Parietal lobe (tissue), 2 donors: ENCODE results near the gene PLXNA3. TPM values are rescaled to one million over a fixed set of nuclear protein-coding genes. Genes with fewer than 3 reads are reported as not detected.

Source experiments
- small RNA-seq: library from RNA; depleted of rRNA; stranded (forward); fragments of <200 nt; gene quantifications from one replicate; pipeline ENCODE3, GENCODE V24; 2014; ENCODE audit warnings: low replicate concordance
- total RNA-seq: library from RNA; depleted of rRNA; stranded (reverse); fragments of >200 nt; gene quantifications from one replicate; pipeline ENCODE4 v1.2.3, GENCODE V29; 2014

The PLXNA3 gene
- total RNA-seq, result 53.2 TPM

GRCh38 chrX:154458116-154458953 is at the start of gene PLXNA3:
Gene PLXNA3 (plus strand): TSS chrX:154458281. CDS start chrX:154460184, 1,903 bp downstream.

GRCh38 chrX:154409222-154409871 is 48.7 kb upstream of the PLXNA3 start, which contains the start of gene DNASE1L1:
Gene DNASE1L1 (minus strand): TSS chrX:154409254. CDS start chrX:154405568, 3,686 bp downstream.

GRCh38 chrX:154428176-154429171 is 29.6 kb upstream of the PLXNA3 start, which contains the start of gene ATP6AP1:
Gene ATP6AP1 (plus strand): TSS chrX:154428677. CDS start chrX:154428693, 16 bp downstream.

GRCh38 chrX:154436983-154437752 is 20.9 kb upstream of the PLXNA3 start, which contains the start of gene GDI1:
Gene GDI1 (plus strand): TSS chrX:154437154. CDS start chrX:154437255, 101 bp downstream.

GRCh38 chrX:154443992-154444754 is 13.9 kb upstream of the PLXNA3 start, which contains the start of gene FAM50A:
Gene FAM50A (plus strand): TSS chrX:154444141. CDS start chrX:154444236, 95 bp downstream.

GRCh38 chrX:154478728-154479622 is 20.9 kb downstream of the PLXNA3 start, which contains the start of gene LAGE3:
Gene LAGE3 (minus strand): TSS chrX:154479281. CDS start chrX:154478915, 366 bp downstream.

GRCh38 chrX:154486396-154487207 is 28.5 kb downstream of the PLXNA3 start, which contains the start of gene UBL4A:
Gene UBL4A (minus strand): TSS chrX:154486615. CDS start chrX:154486584, 31 bp downstream.

GRCh38 chrX:154490414-154491083 is 32.5 kb downstream of the PLXNA3 start, which contains the start of gene SLC10A3:
Gene SLC10A3 (minus strand): TSS chrX:154490629. CDS start chrX:154488940, 1,689 bp downstream.

GRCh38 chrX:154515966-154516655 is 58.0 kb downstream of the PLXNA3 start, which contains the start of gene FAM3A:
Gene FAM3A (minus strand): TSS chrX:154516232. CDS start chrX:154515772, 460 bp downstream.

Small RNAs within 50 kb of the gene (small RNA-seq; reads per million reads assigned to genes)
- gene MIR6858 (0.09 reads per million), gene RN7SL697P (not detected)

Other genes starting within 250 kb of the PLXNA3 start
- not detected for gene OPN1MW2, start 238.5 kb upstream of the PLXNA3 start, total RNA-seq
- gene OPN1MW3, start 200.7 kb upstream of the PLXNA3 start, total RNA-seq, result not detected
- gene TEX28, start 163.2 kb upstream of the PLXNA3 start, total RNA-seq, result not detected
- 1.9 TPM for gene TKTL1, start 162.5 kb upstream of the PLXNA3 start, total RNA-seq
- gene FLNA, start 83.6 kb upstream of the PLXNA3 start, total RNA-seq, result 148 TPM
- 17.8 TPM for gene EMD, start 79.0 kb upstream of the PLXNA3 start, total RNA-seq
- gene RPL10, start 59.9 kb upstream of the PLXNA3 start, total RNA-seq, result 2,083 TPM
- 5.6 TPM for gene DNASE1L1, start 49.0 kb upstream of the PLXNA3 start, total RNA-seq
- gene TAFAZZIN, start 46.7 kb upstream of the PLXNA3 start, total RNA-seq, result 25.7 TPM
- 55.7 TPM for gene ATP6AP1, start 29.6 kb upstream of the PLXNA3 start, total RNA-seq
- gene GDI1, start 21.1 kb upstream of the PLXNA3 start, total RNA-seq, result 301 TPM
- gene FAM50A, start 14.1 kb upstream of the PLXNA3 start, total RNA-seq, result 31.6 TPM
- 9.4 TPM for gene LAGE3, start 21.0 kb downstream of the PLXNA3 start, total RNA-seq
- gene UBL4A, start 28.3 kb downstream of the PLXNA3 start, total RNA-seq, result 37.9 TPM
- 2.8 TPM for gene SLC10A3, start 32.3 kb downstream of the PLXNA3 start, total RNA-seq
- 13.8 TPM for gene FAM3A, start 58.0 kb downstream of the PLXNA3 start, total RNA-seq
- gene G6PD, start 88.6 kb downstream of the PLXNA3 start, total RNA-seq, result 32.9 TPM
- gene IKBKG, start 89.3 kb downstream of the PLXNA3 start, total RNA-seq, result 5.9 TPM
- not detected for gene CTAG1A, start 126.9 kb downstream of the PLXNA3 start, total RNA-seq
- gene CTAG1B, start 161.0 kb downstream of the PLXNA3 start, total RNA-seq, result not detected
- not detected for gene CTAG2, start 195.3 kb downstream of the PLXNA3 start, total RNA-seq